Kidney (tissue), 14 donors: Measurements from ENCODE around the gene ZBED5. TPM values are rescaled to one million over a fixed set of nuclear protein-coding genes. Genes with fewer than 3 reads are reported as not detected.

ENCODE experiments used
- DNase-seq, 5 donors: peaks; one replicate each; pipeline ENCODE4 v3.0.0-alpha.2; 2013 to 2020
- FAIRE-seq: peaks from 2 replicates; lab custom pipeline; 2012; peaks lifted over from hg19 to GRCh38; lab: Jason Lieb, UNC
- H3K27ac ChIP-seq, 2 donors: one replicate each; pipeline ENCODE4 v1.7.0; 2013; ENCODE audit warnings: low read depth in 2 of 2, low read length in 2 of 2, inconsistent platforms in 1 of 2
- H3K27me3 ChIP-seq: one replicate; pipeline ENCODE4 v1.7.1; 2013; ENCODE audit warnings: low read length, inconsistent platforms; ENCODE audit not compliant: control insufficient read depth, insufficient read depth
- H3K36me3 ChIP-seq, 3 donors: one replicate each; pipeline versions ENCODE4 v1.7.0 to v1.7.1; 2013; ENCODE audit warnings: low read length in 3 of 3, control low read depth in 1 of 3, inconsistent platforms in 1 of 3; ENCODE audit not compliant: insufficient read depth in 3 of 3, control insufficient read depth in 2 of 3
- H3K4me1 ChIP-seq, 3 donors: one replicate each; pipeline versions ENCODE4 v1.7.0 to v1.7.1; 2013; ENCODE audit warnings: low read length in 3 of 3, inconsistent platforms in 1 of 3, low read depth in 1 of 3; ENCODE audit not compliant: control insufficient read depth in 2 of 3, insufficient read depth in 2 of 3
- H3K4me3 ChIP-seq, 3 donors: one replicate each; pipeline versions ENCODE4 v1.7.0 to v1.8.1; 2013; ENCODE audit warnings: low read length in 3 of 3, control low read depth in 1 of 3, inconsistent platforms in 1 of 3
- H3K9ac ChIP-seq, 3 donors: one replicate each; pipeline versions ENCODE4 v1.7.0 to v1.7.1; 2013; ENCODE audit warnings: low read length in 3 of 3, control low read depth in 1 of 3, inconsistent platforms in 1 of 3
- H3K9me3 ChIP-seq, 3 donors: one replicate each; pipeline versions ENCODE4 v1.7.0 to v1.7.1; 2013; ENCODE audit warnings: low read length in 3 of 3, control low read depth in 1 of 3, inconsistent platforms in 1 of 3; ENCODE audit not compliant: control insufficient read depth in 2 of 3, insufficient read depth in 1 of 3
- intact Hi-C: fragments of 100-400 bp; cut with DNase I; formaldehyde crosslinking; loops from one replicate; pipeline ENCODE4 v1.11.1; 2022
- polyA plus RNA-seq: library from polyadenylated mRNA; stranded (reverse); fragments of 350-450 nt; fragmentation: Illumina TruSeq; extraction: RNeasy Lipid Tissue Mini Kit (QIAGEN cat#74804); gene quantifications from one replicate; pipeline ENCODE4 v1.2.3, GENCODE V29; 2014; ENCODE audit warnings: low read depth, low replicate concordance; ENCODE audit not compliant: insufficient read depth
- total RNA-seq: library from RNA; stranded (reverse); fragmentation: NEBNext Ultra II Directional; extraction: Animal tissue kit (Norgen Biotek cat#: 25700); gene quantifications from one replicate; pipeline ENCODE4 v1.2.1, GENCODE V29; 2021
- TF ChIP-seq, protein P1 (sequence below): IDR thresholded peaks from 3 replicates; pipeline ENCODE4 v1.5.1; 2012; ENCODE audit warnings: mild to moderate bottlenecking, moderate library complexity, borderline replicate concordance; ENCODE audit not compliant: insufficient read depth; ENCODE audit errors: extremely low read depth
- donor health status: control.
- donor health status: control.
- donor health status: control.
- donor health status: control.
- donor health status: control.
- donor health status: DM: yes; HTN: yes; CAD: no.
- donor health status: Normal renal cell carcinoma (clear cell type).

Gene ZBED5
- total and polyA plus RNA-seq, 2 donors from 2014 or later, result 25.2 to 59.7 TPM

DNA sequence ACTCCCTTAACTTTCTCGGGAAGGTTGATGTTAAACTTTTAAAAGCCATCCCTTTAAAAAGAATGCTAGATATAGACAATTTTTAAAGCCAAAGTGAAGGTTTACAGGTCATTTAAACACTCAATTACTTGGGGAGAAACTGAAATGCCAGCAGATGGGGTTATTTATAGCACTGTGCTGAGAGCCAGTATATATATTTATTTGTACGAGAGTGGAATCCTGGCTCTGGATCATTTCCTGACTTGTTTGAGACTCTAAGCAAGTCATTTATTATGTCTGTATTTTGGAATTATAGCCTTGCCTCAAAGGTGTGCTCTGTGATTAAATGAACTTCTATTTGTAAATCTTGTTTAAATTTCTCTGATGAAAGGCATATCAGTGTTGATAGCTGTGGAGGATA is 6.8 kb upstream of the ZBED5 start:
- Histone ChIP-seq H3K4me3 (no peak overlapping the region), H3K36me3 (no peaks in the 10 kb centered on the region), H3K4me1 (peaks cover 0 to 5% (median 2%) of the 10 kb centered on the region in 3 donors), H3K27ac (no peak overlapping the region), H3K27me3 (no peaks in the 10 kb centered on the region), H3K9me3 (no peaks in the 10 kb centered on the region), H3K9ac (no peak overlapping the region)
- no peak for FAIRE-seq
- no peak for DNase-seq
- TF ChIP-seq, protein P1, sequence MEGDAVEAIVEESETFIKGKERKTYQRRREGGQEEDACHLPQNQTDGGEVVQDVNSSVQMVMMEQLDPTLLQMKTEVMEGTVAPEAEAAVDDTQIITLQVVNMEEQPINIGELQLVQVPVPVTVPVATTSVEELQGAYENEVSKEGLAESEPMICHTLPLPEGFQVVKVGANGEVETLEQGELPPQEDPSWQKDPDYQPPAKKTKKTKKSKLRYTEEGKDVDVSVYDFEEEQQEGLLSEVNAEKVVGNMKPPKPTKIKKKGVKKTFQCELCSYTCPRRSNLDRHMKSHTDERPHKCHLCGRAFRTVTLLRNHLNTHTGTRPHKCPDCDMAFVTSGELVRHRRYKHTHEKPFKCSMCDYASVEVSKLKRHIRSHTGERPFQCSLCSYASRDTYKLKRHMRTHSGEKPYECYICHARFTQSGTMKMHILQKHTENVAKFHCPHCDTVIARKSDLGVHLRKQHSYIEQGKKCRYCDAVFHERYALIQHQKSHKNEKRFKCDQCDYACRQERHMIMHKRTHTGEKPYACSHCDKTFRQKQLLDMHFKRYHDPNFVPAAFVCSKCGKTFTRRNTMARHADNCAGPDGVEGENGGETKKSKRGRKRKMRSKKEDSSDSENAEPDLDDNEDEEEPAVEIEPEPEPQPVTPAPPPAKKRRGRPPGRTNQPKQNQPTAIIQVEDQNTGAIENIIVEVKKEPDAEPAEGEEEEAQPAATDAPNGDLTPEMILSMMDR, result no peak
- intact Hi-C loops, result no loop called here

DNA sequence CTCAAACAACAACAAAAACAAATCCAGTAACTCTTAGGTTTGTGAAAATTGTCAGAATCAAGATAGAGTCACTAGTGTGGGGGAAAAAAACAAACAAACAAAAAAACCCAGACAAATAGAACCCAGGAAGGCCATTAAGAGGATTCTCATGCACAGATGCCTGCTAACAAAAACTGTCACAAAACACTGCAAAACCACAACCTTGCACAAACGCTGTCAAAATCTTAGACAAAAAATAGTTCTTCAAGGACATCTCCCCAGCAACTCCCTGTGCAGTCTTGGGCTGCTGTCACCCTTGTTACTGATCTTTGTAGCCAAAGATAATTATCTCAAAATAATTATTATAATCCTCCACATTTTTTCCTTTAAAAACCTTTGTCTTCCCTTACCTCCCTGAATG is 4.6 kb upstream of the ZBED5 start:
- FAIRE-seq (no peak), DNase-seq (no peak)
- Histone ChIP-seq H3K9ac (no peak overlapping the region), H3K9me3 (no peaks in the 10 kb centered on the region), H3K4me1 (peaks cover 0 to 5% (median 2%) of the 10 kb centered on the region in 3 donors), H3K36me3 (no peaks in the 10 kb centered on the region), H3K27me3 (no peaks in the 10 kb centered on the region), H3K4me3 (no peak overlapping the region), H3K27ac (no peak overlapping the region)
- intact Hi-C loops, result no loop called here
- TF ChIP-seq, protein P1, result no peak

DNA sequence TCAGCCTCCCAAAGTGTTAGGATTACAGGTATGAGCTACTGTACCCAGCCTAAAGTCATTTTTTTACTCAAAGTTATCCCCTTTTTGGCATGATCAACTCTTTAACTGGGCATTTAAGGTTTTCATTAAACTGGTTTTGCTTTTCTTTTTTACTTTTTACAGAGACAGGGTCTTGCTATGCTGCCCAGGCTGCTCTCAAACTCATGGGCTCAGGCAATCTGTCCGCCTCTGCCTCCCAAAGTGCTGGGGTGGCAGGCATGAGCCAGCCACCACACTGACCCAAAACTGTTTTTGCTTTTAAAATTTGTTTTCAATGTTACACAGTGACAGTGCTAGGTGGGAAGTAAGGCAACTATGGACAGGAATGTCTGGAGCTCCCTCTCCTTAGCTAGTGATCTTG is 3.9 kb upstream of the ZBED5 start:
- no peaks in the 10 kb centered on the region for H3K9me3 ChIP-seq
- no peak overlapping the region for H3K9ac ChIP-seq
- no peak for FAIRE-seq
- intact Hi-C loops, result no loop called here
- no peaks in the 10 kb centered on the region for H3K36me3 ChIP-seq
- TF ChIP-seq, protein P1, result no peak
- H3K4me3 ChIP-seq, result no peak overlapping the region
- H3K27ac ChIP-seq, result no peak overlapping the region
- H3K4me1 ChIP-seq, result peaks cover 0 to 5% (median 2%) of the 10 kb centered on the region in 3 donors
- no peak for DNase-seq
- H3K27me3 ChIP-seq, result no peaks in the 10 kb centered on the region

DNA sequence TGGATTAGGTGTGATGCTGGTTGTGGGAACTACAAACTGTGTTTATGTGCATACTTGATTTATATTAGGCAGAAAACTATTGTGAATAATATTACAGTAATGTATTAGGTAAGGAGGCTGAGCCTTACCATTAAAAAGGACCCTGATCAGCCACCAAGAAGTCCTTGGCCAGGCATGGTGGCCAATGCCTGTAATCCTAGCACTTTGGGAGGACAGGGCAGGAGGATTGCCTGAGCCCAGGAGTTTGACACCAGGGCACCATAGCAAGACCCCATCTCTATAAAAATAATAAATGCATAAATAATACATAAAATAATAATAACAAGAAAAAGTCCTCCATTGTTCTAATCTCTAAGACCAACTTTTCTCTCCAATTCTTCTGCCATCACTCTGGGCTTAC is 3.2 kb upstream of the ZBED5 start:
- DNase-seq (no peak), FAIRE-seq (no peak)
- Histone ChIP-seq H3K27ac (no peak overlapping the region), H3K9me3 (no peaks in the 10 kb centered on the region), H3K36me3 (no peaks in the 10 kb centered on the region), H3K9ac (no peak overlapping the region), H3K27me3 (no peaks in the 10 kb centered on the region), H3K4me3 (no peak overlapping the region), H3K4me1 (peaks cover 0 to 5% (median 4%) of the 10 kb centered on the region in 3 donors)
- intact Hi-C loops, result no loop called here
- TF ChIP-seq, protein P1, result no peak
